ENCODE results near the gene XPOT. TPM values are rescaled to one million over a fixed set of nuclear protein-coding genes. Genes with fewer than 3 reads are reported as not detected.

XPOT gene
- total RNA-seq, 1 experiment from 2014 or later, result 122 TPM

DNA sequence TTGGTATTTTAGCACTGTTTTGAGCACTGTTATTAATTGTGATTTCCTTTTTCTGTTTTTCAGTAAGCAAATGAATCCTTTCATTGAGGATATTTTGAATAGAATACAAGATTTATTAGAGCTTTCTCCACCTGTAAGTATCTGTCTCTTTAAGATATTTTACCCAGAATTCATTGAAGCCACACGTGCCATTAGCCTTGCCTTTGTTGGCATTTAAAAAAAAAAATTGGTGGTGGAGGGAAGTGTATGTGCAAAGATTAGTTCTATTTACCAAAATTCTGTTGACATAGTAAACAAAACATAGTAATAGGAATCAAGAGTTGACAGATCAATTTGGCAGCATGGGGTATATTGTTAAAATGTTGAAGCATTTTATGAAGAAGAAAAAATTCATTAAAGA, 23.8 kb downstream of the XPOT start:
- no TSS peak for BruUV-seq (replicated peaks)
- ChIA-PET POLR2A (ENCODE audit: unreplicated experiment) (interaction anchor here (0.6 kb wide), 1 partner anchor 592 kb away, joined by 4 read pairs; no protein-coding TSS in a partner anchor), CTCF (no interaction called here)
- Histone ChIP-seq H3K27ac (no peak overlapping the region), H3K9me2 (ENCODE audit: insufficient read depth) (no peaks in the 10 kb centered on the region), H2AFZ (no peak overlapping the region), H4K20me1 (ENCODE audit: insufficient read depth) (peaks cover 46% of the 10 kb centered on the region), H3K9me3 (ENCODE audit: insufficient read depth, low read depth) (no peaks in the 10 kb centered on the region), H3F3A (ENCODE audit: insufficient read depth, low read depth) (peaks cover 35% of the 10 kb centered on the region; the same call in 1 of the 2 replicates), H3K4me3 (no peak overlapping the region), H3K36me3 (ENCODE audit: low read depth) (peaks cover 75% of the 10 kb centered on the region), H3K4me1 (replicated peaks; ENCODE audit: insufficient read depth) (no peaks in the 10 kb centered on the region), H3K4me2 (no peak overlapping the region), H3K79me2 (ENCODE audit: low read depth) (0 out of 2 replicates have a peak, but pooled peaks cover 3% of the 10 kb centered on the region), H3K27me3 (ENCODE audit: insufficient read depth, low read depth) (no peaks in the 10 kb centered on the region)
- TF ChIP-seq EZH2 (IDR thresholded peaks at IDR 0.05; ENCODE audit: low read depth), result no peak
- no peak for TF ChIP-seq CTCF (conservative IDR thresholded peaks at IDR 0.05)
- intact Hi-C loops (cut with micrococcal nuclease; ENCODE audit: unreplicated experiment), result loop anchor here (5.0 kb wide), 1 partner anchor 54 kb away; no protein-coding TSS in a partner anchor
- no peak for DNase-seq

DNA sequence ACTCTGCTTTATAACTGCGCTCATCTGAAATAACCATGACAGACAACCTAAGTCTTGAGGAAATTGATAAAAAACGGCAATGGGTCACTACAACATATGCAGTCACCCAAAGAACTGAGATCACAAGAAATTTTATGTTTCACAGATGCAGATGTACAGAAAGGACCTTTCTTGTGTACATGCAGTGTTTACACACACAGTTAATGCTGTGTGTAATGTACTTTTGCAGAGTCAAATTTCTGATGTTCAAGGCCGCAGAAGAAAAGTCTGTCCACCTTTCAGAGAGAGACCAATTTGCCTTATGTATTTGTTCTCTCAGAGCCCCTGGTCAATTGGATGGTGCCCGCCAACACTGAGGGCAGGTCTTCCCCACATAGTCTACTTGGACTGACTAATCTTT, 24.8 kb downstream of the XPOT start:
- Histone ChIP-seq H3K4me1 (replicated peaks; ENCODE audit: insufficient read depth) (no peaks in the 10 kb centered on the region), H2AFZ (no peak overlapping the region), H3K4me3 (no peak overlapping the region), H3K9me2 (ENCODE audit: insufficient read depth) (no peaks in the 10 kb centered on the region), H3K27ac (no peak overlapping the region), H3K36me3 (ENCODE audit: low read depth) (peaks cover 76% of the 10 kb centered on the region), H4K20me1 (ENCODE audit: insufficient read depth) (peaks cover 49% of the 10 kb centered on the region), H3K9me3 (ENCODE audit: insufficient read depth, low read depth) (no peaks in the 10 kb centered on the region), H3F3A (ENCODE audit: insufficient read depth, low read depth) (peaks cover 34% of the 10 kb centered on the region; the same call in 1 of the 2 replicates), H3K4me2 (no peak overlapping the region), H3K79me2 (ENCODE audit: low read depth) (0 out of 2 replicates have a peak, but pooled peaks cover under 1% of the 10 kb centered on the region), H3K27me3 (ENCODE audit: insufficient read depth, low read depth) (no peaks in the 10 kb centered on the region)
- no peak for DNase-seq
- POLR2A ChIA-PET (ENCODE audit: unreplicated experiment), result no interaction called here
- intact Hi-C loops (cut with micrococcal nuclease; ENCODE audit: unreplicated experiment), result loop anchor here (5.0 kb wide), 1 partner anchor 53 kb away; no protein-coding TSS in a partner anchor
- BruUV-seq (replicated peaks), result no TSS peak
- CTCF ChIA-PET, result no interaction called here
- TF ChIP-seq CTCF (conservative IDR thresholded peaks at IDR 0.05) (no peak), EZH2 (IDR thresholded peaks at IDR 0.05; ENCODE audit: low read depth) (no peak)

DNA sequence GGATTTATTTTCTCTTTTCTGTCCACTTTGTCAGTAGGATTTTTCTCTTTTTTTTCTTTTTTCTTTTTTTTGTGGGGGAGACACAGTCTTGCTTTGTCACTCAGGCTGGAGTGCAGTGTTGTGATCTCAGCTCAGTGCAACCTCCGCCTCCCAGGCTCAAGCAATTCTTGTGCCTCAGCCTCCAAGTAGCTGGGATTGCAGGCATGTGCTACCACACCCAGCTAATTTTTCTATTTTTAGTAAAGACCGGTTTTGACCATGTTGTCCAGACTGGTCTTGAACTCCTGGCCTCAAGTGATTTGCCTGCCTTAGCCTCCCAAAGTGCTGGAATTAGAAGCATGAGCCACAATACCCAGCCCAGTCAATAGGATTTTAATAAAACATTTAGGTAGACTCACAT, 26.7 kb downstream of the XPOT start:
- BruUV-seq (replicated peaks), result no TSS peak
- no peak overlapping the region for H2AFZ ChIP-seq
- no peaks in the 10 kb centered on the region for H3K9me2 ChIP-seq (ENCODE audit: insufficient read depth)
- no peaks in the 10 kb centered on the region for H3K4me1 ChIP-seq (replicated peaks; ENCODE audit: insufficient read depth)
- ChIA-PET POLR2A (ENCODE audit: unreplicated experiment) (no interaction called here), CTCF (no interaction called here)
- DNase-seq, result no peak
- H3K36me3 ChIP-seq (ENCODE audit: low read depth), result peaks cover 78% of the 10 kb centered on the region
- peaks cover 31% of the 10 kb centered on the region; the same call in 1 of the 2 replicates for H3F3A ChIP-seq (ENCODE audit: insufficient read depth, low read depth)
- no peaks in the 10 kb centered on the region for H3K9me3 ChIP-seq (ENCODE audit: insufficient read depth, low read depth)
- no peak overlapping the region for H3K4me2 ChIP-seq
- no peaks in the 10 kb centered on the region for H3K27me3 ChIP-seq (ENCODE audit: insufficient read depth, low read depth)
- TF ChIP-seq EZH2 (IDR thresholded peaks at IDR 0.05; ENCODE audit: low read depth) (no peak), CTCF (conservative IDR thresholded peaks at IDR 0.05) (no peak)
- intact Hi-C loops (cut with micrococcal nuclease; ENCODE audit: unreplicated experiment), result no loop called here
- H3K4me3 ChIP-seq, result no peak overlapping the region
- no peaks in the 10 kb centered on the region for H3K79me2 ChIP-seq (ENCODE audit: low read depth)
- H3K27ac ChIP-seq, result no peak overlapping the region
- peaks cover 55% of the 10 kb centered on the region for H4K20me1 ChIP-seq (ENCODE audit: insufficient read depth)

Data from PC-9 (cell line).